ENCODE measurements around the gene MCF2L2. TPM values are rescaled to one million over a fixed set of nuclear protein-coding genes. Genes with fewer than 3 reads are reported as not detected.
"Not testable (repeated sequence)": the region's sequence is repeated elsewhere in the genome, so short reads cannot be mapped to it uniquely, and the experiment has no call there.

The MCF2L2 gene, protein sequence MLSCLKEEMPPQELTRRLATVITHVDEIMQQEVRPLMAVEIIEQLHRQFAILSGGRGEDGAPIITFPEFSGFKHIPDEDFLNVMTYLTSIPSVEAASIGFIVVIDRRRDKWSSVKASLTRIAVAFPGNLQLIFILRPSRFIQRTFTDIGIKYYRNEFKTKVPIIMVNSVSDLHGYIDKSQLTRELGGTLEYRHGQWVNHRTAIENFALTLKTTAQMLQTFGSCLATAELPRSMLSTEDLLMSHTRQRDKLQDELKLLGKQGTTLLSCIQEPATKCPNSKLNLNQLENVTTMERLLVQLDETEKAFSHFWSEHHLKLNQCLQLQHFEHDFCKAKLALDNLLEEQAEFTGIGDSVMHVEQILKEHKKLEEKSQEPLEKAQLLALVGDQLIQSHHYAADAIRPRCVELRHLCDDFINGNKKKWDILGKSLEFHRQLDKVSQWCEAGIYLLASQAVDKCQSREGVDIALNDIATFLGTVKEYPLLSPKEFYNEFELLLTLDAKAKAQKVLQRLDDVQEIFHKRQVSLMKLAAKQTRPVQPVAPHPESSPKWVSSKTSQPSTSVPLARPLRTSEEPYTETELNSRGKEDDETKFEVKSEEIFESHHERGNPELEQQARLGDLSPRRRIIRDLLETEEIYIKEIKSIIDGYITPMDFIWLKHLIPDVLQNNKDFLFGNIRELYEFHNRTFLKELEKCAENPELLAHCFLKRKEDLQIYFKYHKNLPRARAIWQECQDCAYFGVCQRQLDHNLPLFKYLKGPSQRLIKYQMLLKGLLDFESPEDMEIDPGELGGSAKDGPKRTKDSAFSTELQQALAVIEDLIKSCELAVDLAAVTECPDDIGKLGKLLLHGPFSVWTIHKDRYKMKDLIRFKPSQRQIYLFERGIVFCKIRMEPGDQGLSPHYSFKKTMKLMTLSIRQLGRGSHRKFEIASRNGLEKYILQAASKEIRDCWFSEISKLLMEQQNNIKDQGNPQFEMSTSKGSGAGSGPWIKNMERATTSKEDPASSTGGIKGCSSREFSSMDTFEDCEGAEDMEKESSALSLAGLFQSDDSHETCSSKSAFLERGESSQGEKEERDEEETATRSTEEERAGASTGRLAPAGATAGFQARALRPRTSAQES
- 1 to 10 TPM; 1.9 to 2.2 TPM for total RNA-seq

GRCh38 chr3:183428447-183429211 lies at the start of gene MCF2L2:
Gene MCF2L2, minus strand, starts transcription at chr3:183428619. Its CDS starts 642 bp downstream, at chr3:183427977.
- peaks cover 42% of the 10 kb centered on the region for H3K4me1 Mint-ChIP-seq
- H3K9me3 Mint-ChIP-seq: no peaks in the 10 kb centered on the region
- H3K27ac Mint-ChIP-seq: no peak within 1 kb of the TSS
- peak within 1 kb of the TSS; percentile 83 for H3K4me3 Mint-ChIP-seq
- no peaks in the 10 kb centered on the region for H3K36me3 Mint-ChIP-seq
- peak; percentile 89 for DNase-seq
- H3K27me3 Mint-ChIP-seq: peaks cover 6% of the 10 kb centered on the region

DNA sequence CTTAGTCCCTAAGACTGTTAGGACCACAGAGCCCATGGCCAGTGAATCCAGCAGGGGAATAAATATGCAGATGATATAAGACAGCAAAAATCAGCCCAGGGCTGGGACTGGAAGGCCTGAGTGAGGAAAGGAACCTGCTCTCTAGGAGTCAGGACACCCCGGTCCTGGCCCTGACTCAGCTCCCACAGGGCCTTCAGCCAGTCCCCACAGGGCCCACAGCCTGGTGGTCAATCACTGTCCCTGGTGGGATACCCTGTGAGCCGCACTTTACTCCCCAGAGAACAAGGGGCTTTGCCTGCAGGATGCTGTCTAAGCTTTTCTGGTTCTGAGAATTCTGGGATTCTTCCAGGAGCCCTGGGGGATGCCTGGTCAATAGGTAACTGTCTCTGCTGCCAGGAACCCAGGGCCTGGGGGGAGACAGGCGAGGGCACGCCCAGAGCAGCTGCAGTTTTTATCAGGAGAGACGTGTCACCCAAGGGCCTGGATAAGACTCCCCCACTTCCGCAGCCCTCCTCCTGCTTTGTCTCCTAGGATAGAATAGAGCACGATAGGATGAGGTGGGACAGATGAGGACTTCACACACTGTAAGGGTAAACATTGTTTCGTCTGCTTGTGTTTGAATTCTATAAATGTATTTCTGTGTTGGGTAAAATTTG lies 49.5 kb upstream of the MCF2L2 start:
- Mint-ChIP-seq H3K9me3 (no peaks in the 10 kb centered on the region), H3K36me3 (no peaks in the 10 kb centered on the region), H3K27me3 (no peaks in the 10 kb centered on the region), H3K4me1 (no peaks in the 10 kb centered on the region), H3K4me3 (no peak overlapping the region), H3K27ac (no peak overlapping the region)
- DNase-seq: no peak

- H3K27ac Mint-ChIP-seq, H3K36me3 Mint-ChIP-seq, H3K9me3 Mint-ChIP-seq, DNase-seq, H3K4me3 Mint-ChIP-seq, H3K4me1 Mint-ChIP-seq, H3K27me3 Mint-ChIP-seq: not testable (repeated sequence)
Measured at GRCh38 chr3:183475764-183476162, 47.3 kb upstream of the MCF2L2 start.

- Mint-ChIP-seq H3K4me1 (peaks cover 2% of the 10 kb centered on the region), H3K27ac (no peak overlapping the region), H3K27me3 (no peaks in the 10 kb centered on the region), H3K9me3 (no peaks in the 10 kb centered on the region), H3K36me3 (no peaks in the 10 kb centered on the region), H3K4me3 (no peak overlapping the region)
- no peak for DNase-seq
Measured at GRCh38 chr3:183475016-183475763, 46.8 kb upstream of the MCF2L2 start.

GRCh38 chr3:183473969-183474368 lies 45.5 kb upstream of the MCF2L2 start:
- DNase-seq: no peak
- no peaks in the 10 kb centered on the region for H3K9me3 Mint-ChIP-seq
- no peaks in the 10 kb centered on the region for H3K36me3 Mint-ChIP-seq
- no peak overlapping the region for H3K27ac Mint-ChIP-seq
- H3K4me3 Mint-ChIP-seq: no peak overlapping the region
- no peaks in the 10 kb centered on the region for H3K27me3 Mint-ChIP-seq
- peaks cover 10% of the 10 kb centered on the region for H3K4me1 Mint-ChIP-seq

- Mint-ChIP-seq H3K4me1 (peaks cover 19% of the 10 kb centered on the region), H3K4me3 (no peak overlapping the region), H3K27me3 (no peaks in the 10 kb centered on the region), H3K36me3 (no peaks in the 10 kb centered on the region), H3K27ac (no peak overlapping the region), H3K9me3 (no peaks in the 10 kb centered on the region)
- no peak for DNase-seq
Measured at GRCh38 chr3:183472155-183472554, 43.7 kb upstream of the MCF2L2 start.

DNA sequence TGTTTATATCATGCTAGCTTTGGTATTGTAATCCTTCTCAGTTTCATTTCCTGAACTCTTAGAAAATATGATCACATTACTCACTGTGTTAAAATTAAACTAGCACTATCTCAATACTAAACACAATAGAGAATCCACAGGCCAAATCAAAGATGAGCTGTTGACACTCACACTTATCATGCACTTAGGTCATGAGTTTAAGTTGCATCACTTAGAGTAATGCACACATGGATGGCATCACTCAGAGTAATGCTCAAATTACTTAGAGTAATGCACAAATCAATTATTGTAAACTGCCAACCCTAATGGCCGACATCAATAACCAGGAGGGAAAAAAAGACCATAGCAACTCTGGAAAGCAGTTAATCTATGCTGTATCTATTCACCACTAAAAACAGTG lies 40.0 kb upstream of the MCF2L2 start:
- Mint-ChIP-seq H3K9me3 (no peaks in the 10 kb centered on the region), H3K36me3 (no peaks in the 10 kb centered on the region), H3K27me3 (no peaks in the 10 kb centered on the region), H3K27ac (peak overlapping the region; percentile 83), H3K4me3 (no peak overlapping the region), H3K4me1 (peaks cover 19% of the 10 kb centered on the region)
- DNase-seq: no peak

DNA sequence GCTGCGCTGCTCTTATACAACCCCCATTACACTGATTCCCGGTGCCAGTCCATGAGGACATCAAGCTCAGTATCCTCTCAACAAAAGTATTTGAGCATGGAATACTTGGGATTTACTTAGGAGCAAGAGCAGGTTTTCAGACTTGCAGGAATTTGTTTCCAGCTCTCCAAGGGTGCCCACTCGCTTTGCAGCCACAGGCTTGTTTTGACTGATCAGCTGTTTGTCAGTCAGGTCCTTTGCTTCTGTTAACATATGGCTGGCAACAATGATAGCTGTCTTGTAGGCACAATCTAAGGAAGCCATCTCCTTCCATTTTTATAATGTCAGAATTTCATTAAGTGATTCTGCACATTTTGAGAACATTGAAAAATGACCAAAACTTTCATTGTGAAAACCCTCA lies 38.2 kb upstream of the MCF2L2 start:
- no peak for DNase-seq
- Mint-ChIP-seq H3K4me3 (no peak overlapping the region), H3K4me1 (peaks cover 19% of the 10 kb centered on the region), H3K27me3 (no peaks in the 10 kb centered on the region), H3K36me3 (no peaks in the 10 kb centered on the region), H3K27ac (no peak overlapping the region), H3K9me3 (no peaks in the 10 kb centered on the region)

DNA sequence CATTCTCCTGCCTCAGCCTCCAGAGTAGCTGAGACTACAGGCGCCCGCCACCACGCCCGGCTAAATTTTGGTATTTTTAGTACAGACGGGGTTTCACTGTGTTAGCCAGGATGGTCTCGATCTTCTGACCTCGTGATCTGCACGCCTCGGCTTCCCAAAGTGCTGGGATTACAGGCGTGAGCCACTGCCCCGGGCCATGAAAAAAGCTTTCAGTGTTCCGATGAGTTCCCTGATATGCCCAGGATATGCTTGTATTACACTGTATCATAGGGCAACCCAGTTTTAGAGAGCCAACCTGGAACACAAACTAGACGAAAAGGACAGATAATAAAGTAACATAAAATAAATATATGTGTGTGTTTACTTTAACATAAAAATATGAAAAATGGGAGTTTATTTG lies 37.3 kb upstream of the MCF2L2 start:
- not testable (repeated sequence) for H3K9me3 Mint-ChIP-seq, H3K27me3 Mint-ChIP-seq, H3K27ac Mint-ChIP-seq, DNase-seq, H3K36me3 Mint-ChIP-seq, H3K4me3 Mint-ChIP-seq
- H3K4me1 Mint-ChIP-seq: peaks cover 19% of the 10 kb centered on the region

DNA sequence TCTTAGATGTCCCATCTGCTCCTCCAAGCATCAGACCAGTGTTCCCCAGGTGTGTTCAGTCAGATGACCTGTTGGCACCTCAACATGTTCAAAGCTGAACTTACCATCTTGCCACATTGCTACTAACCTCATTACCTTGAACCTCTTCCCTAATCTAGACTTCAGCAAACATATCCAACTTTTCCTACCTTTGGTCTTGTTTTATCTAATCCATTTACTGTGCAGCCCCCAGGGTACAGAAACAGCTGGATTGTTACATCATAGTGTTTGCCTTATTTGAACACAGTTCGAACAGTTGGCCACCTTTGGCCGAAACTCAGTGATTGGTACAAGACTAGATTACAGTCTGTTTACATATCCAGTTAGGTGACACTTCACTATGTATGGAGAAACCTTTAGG lies 36.1 kb upstream of the MCF2L2 start:
- no peak overlapping the region for H3K27ac Mint-ChIP-seq
- peaks cover 14% of the 10 kb centered on the region for H3K4me1 Mint-ChIP-seq
- H3K36me3 Mint-ChIP-seq: peaks cover 2% of the 10 kb centered on the region
- H3K4me3 Mint-ChIP-seq: no peak overlapping the region
- DNase-seq: no peak
- H3K27me3 Mint-ChIP-seq: no peaks in the 10 kb centered on the region
- no peaks in the 10 kb centered on the region for H3K9me3 Mint-ChIP-seq

GRCh38 chr3:183460081-183461055 lies 31.9 kb upstream of the MCF2L2 start:
- Mint-ChIP-seq H3K36me3 (peaks cover 2% of the 10 kb centered on the region), H3K27ac (no peak overlapping the region), H3K4me3 (no peak overlapping the region), H3K9me3 (no peaks in the 10 kb centered on the region), H3K27me3 (no peaks in the 10 kb centered on the region), H3K4me1 (no peaks in the 10 kb centered on the region)
- DNase-seq: no peak

DNA sequence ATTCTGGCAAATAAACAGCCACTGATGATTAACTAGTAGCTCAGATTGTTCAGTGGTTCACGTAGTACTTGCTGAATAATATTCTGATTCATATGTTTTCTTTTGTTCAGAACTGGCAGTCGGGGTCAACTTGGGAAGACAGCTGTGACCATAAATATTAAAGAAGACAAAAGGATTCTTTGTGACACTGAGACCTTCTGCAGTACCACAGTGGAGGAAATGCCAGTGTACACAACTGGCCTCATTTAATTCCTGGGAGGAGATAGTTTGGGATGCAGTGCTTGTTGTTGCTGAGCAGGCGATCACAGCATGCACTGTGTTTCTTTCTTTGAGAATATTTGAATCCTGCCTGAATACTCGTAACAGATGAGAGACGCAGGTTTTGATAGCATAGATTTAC lies 26.7 kb upstream of the MCF2L2 start:
- H3K27ac Mint-ChIP-seq: no peak overlapping the region
- peaks cover under 1% of the 10 kb centered on the region for H3K4me1 Mint-ChIP-seq
- H3K9me3 Mint-ChIP-seq: no peaks in the 10 kb centered on the region
- H3K36me3 Mint-ChIP-seq: peaks cover 2% of the 10 kb centered on the region
- H3K27me3 Mint-ChIP-seq: no peaks in the 10 kb centered on the region
- no peak overlapping the region for H3K4me3 Mint-ChIP-seq
- DNase-seq: no peak

DNA sequence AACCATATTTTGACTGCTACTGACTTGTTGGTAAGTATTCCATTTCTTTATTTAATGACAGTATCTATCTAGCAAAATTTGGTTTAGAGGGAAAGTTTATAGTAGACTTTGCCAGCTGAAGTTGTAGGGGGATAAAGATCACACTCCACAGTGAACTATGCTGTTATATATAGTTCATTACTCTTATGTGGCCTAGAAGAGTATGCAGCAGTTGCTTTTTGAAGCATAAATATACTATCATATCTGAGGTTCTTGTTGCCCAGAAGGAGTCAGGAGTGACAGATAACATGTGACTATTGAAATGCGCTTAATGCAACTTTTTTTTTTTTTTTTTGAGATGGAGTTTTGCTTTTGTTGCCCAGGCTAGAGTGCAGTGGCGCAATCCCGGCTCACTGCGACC lies 25.6 kb upstream of the MCF2L2 start:
- peaks cover 5% of the 10 kb centered on the region for H3K4me1 Mint-ChIP-seq
- DNase-seq: no peak
- no peak overlapping the region for H3K27ac Mint-ChIP-seq
- no peaks in the 10 kb centered on the region for H3K27me3 Mint-ChIP-seq
- peaks cover 2% of the 10 kb centered on the region for H3K36me3 Mint-ChIP-seq
- no peak overlapping the region for H3K4me3 Mint-ChIP-seq
- no peaks in the 10 kb centered on the region for H3K9me3 Mint-ChIP-seq

All from activated naive CD8-positive, alpha-beta T cell treated with anti-CD3 and anti-CD28 coated beads for 36 hours (primary cell).